Lung (tissue), 12 donors: Measurements from ENCODE around the gene C9orf50. TPM values are rescaled to one million over a fixed set of nuclear protein-coding genes. Genes with fewer than 3 reads are reported as not detected.

Experiments used
- ATAC-seq: fragments of 200-7000 bp; cut with Tn5 transposase; one replicate; pipeline ENCODE4 v1.9.1; 2020; ENCODE audit warnings: moderate number of reproducible peaks; ENCODE audit not compliant: insufficient read depth, low FRiP score
- DNase-seq, 3 donors: peaks; one replicate each; pipeline ENCODE4 v3.0.0-alpha.2; 2013 to 2017
- H3K27ac ChIP-seq, 2 donors: one replicate each; pipeline ENCODE4 v1.5.1; 2013; ENCODE audit warnings: mild to moderate bottlenecking in 2 of 2, moderate library complexity in 2 of 2, control low read depth in 1 of 2, inconsistent platforms in 1 of 2, low read depth in 1 of 2, low read length in 1 of 2
- H3K27me3 ChIP-seq, 3 donors: one replicate each; pipeline ENCODE4 v1.5.1; 2013; ENCODE audit warnings: low read length in 2 of 3; ENCODE audit not compliant: control insufficient read depth in 3 of 3, insufficient read depth in 3 of 3
- H3K36me3 ChIP-seq, 4 donors: one replicate each; pipeline ENCODE4 v1.5.1; 2013; ENCODE audit warnings: low read length in 4 of 4, mild to moderate bottlenecking in 1 of 4, moderate library complexity in 1 of 4; ENCODE audit not compliant: control insufficient read depth in 4 of 4, insufficient read depth in 4 of 4
- H3K4me1 ChIP-seq, 5 donors: one replicate each; pipeline ENCODE4 v1.5.1; 2013; ENCODE audit warnings: low read length in 5 of 5, mild to moderate bottlenecking in 2 of 5, moderate library complexity in 1 of 5; ENCODE audit not compliant: control insufficient read depth in 5 of 5, insufficient read depth in 5 of 5
- H3K4me3 ChIP-seq: one replicate; pipeline ENCODE4 v1.5.1; 2013; ENCODE audit warnings: mild to moderate bottlenecking, control low read depth, moderate library complexity
- H3K9ac ChIP-seq, 2 donors: one replicate each; pipeline ENCODE4 v1.5.1; 2013; ENCODE audit warnings: low read length in 2 of 2, control low read depth in 1 of 2; ENCODE audit not compliant: insufficient read depth in 1 of 2
- H3K9me3 ChIP-seq, 4 donors: one replicate each; pipeline ENCODE4 v1.5.1; 2013; ENCODE audit warnings: low read length in 3 of 4, mild to moderate bottlenecking in 1 of 4, moderate library complexity in 1 of 4; ENCODE audit not compliant: control insufficient read depth in 4 of 4, insufficient read depth in 3 of 4
- WGBS, 2 donors: extraction: QIAGEN DNeasy Blood & Tissue Kit; methylation state at CpG; one replicate each; pipeline ENCODE4 v1.1.7; 2013; 5-methylcytosine and 5-hydroxymethylcytosine counted together
- polyA plus RNA-seq, 2 donors: library from polyadenylated mRNA; stranded (reverse); fragments of 200-250 nt; gene quantifications; one replicate each; pipeline ENCODE4 v1.2.1, GENCODE V29; 2013
- total RNA-seq, 2 donors: library from RNA; depleted of rRNA in 1 of 2; stranded (reverse); fragments of >200 nt in 1 of 2; gene quantifications; one replicate each; pipeline ENCODE4 v1.2.1, GENCODE V29; 2014 to 2021
- TF ChIP-seq, protein P1 (sequence below): IDR thresholded peaks from 2 replicates; pipeline ENCODE4 v1.5.1; 2012; ENCODE audit warnings: mild to moderate bottlenecking; ENCODE audit errors: control extremely low read depth, extremely low read depth
- donor health status: control.
- donor health status: control.
- donor health status: Bipolar disorder and iron deficiency.
- donor health status: healthy.
- donor health status: DM: yes; HTN: yes; CAD: no.

C9orf50 gene
- total and polyA plus RNA-seq, 4 donors: 0.15 to 0.28 TPM; not detected in 2

- Histone ChIP-seq H3K27ac (no peak overlapping the region), H3K4me3 (no peak overlapping the region), H3K27me3 (no peaks in the 10 kb centered on the region), H3K9ac (no peak overlapping the region), H3K4me1 (peaks cover 0 to 10% (median 4%) of the 10 kb centered on the region in 5 donors), H3K36me3 (no peaks in the 10 kb centered on the region), H3K9me3 (no peaks in the 10 kb centered on the region)
- WGBS, 2 donors: 76 to 81% methylated on average over 9 of the region's 9 CpGs
- DNase-seq: no peak
- no peak for ATAC-seq
- TF ChIP-seq, protein P1, sequence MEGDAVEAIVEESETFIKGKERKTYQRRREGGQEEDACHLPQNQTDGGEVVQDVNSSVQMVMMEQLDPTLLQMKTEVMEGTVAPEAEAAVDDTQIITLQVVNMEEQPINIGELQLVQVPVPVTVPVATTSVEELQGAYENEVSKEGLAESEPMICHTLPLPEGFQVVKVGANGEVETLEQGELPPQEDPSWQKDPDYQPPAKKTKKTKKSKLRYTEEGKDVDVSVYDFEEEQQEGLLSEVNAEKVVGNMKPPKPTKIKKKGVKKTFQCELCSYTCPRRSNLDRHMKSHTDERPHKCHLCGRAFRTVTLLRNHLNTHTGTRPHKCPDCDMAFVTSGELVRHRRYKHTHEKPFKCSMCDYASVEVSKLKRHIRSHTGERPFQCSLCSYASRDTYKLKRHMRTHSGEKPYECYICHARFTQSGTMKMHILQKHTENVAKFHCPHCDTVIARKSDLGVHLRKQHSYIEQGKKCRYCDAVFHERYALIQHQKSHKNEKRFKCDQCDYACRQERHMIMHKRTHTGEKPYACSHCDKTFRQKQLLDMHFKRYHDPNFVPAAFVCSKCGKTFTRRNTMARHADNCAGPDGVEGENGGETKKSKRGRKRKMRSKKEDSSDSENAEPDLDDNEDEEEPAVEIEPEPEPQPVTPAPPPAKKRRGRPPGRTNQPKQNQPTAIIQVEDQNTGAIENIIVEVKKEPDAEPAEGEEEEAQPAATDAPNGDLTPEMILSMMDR: no peak
Observed at GRCh38 chr9:129575818-129576217, 45.1 kb downstream of the C9orf50 start.

GRCh38 chr9:129574911-129575585 is 45.9 kb downstream of the C9orf50 start:
- WGBS, 2 donors: 62 to 70% methylated on average over 13 of the region's 13 CpGs
- no peaks in the 10 kb centered on the region for H3K9me3 ChIP-seq
- H3K9ac ChIP-seq: no peak overlapping the region
- ATAC-seq (no peak), DNase-seq (no peak)
- no peaks in the 10 kb centered on the region for H3K36me3 ChIP-seq
- no peaks in the 10 kb centered on the region for H3K27me3 ChIP-seq
- peaks cover 0 to 17% (median 10%) of the 10 kb centered on the region in 5 donors for H3K4me1 ChIP-seq
- H3K27ac ChIP-seq: no peak overlapping the region
- no peak overlapping the region for H3K4me3 ChIP-seq
- TF ChIP-seq, protein P1: no peak

GRCh38 chr9:129573977-129574376 is 46.9 kb downstream of the C9orf50 start:
- Histone ChIP-seq H3K36me3 (no peaks in the 10 kb centered on the region), H3K4me3 (no peak overlapping the region), H3K9me3 (no peaks in the 10 kb centered on the region), H3K27ac (no peak overlapping the region), H3K27me3 (no peaks in the 10 kb centered on the region), H3K4me1 (peaks cover 0 to 25% (median 10%) of the 10 kb centered on the region in 5 donors), H3K9ac (no peak overlapping the region)
- 96 to 98% methylated on average over 5 of the region's 5 CpGs for WGBS, 2 donors
- no peak for DNase-seq
- ATAC-seq: no peak
- TF ChIP-seq, protein P1: no peak
